SK-N-SH (cell line): ENCODE measurements around the gene SAMD8.

Experiments
- EP300 ChIP-seq, 2 experiments: IDR thresholded peaks; 2 replicates each; pipeline versions ENCODE4 v1.4.0 to v1.6.1; 2012; ENCODE audit warnings: borderline replicate concordance in 1 of 2, low read depth in 1 of 2, low read length in 1 of 2
- TF ChIP-seq, protein P1 (sequence below): IDR thresholded peaks from 2 replicates; pipeline ENCODE4 v1.4.0; 2012; ENCODE audit warnings: low read depth, borderline replicate concordance

DNA sequence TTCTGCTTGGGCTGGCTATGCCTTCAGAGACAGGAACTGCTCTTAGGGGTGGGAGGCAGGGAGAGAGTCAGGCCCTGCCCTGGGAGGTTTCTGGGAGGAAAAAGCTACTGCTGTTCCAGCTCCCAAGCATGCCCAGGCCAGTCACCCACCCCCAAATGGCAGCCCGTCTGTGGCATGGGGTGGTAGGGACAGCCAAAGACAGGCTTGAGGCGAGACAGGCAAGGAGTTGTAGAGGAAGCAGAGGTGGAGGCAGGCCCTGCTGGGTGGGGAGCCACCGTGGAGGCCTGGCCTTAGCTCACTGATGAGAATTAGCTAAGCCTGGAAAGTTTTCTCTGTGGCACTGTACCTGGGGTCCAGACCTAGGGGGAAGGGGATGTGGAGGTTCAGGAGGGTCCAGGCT is 6.6 kb upstream of the SAMD8 start:
- TF ChIP-seq, protein P1, sequence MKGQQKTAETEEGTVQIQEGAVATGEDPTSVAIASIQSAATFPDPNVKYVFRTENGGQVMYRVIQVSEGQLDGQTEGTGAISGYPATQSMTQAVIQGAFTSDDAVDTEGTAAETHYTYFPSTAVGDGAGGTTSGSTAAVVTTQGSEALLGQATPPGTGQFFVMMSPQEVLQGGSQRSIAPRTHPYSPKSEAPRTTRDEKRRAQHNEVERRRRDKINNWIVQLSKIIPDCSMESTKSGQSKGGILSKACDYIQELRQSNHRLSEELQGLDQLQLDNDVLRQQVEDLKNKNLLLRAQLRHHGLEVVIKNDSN: no peak
- no peak for TF ChIP-seq EP300 (IDR thresholded peaks at IDR 0.05; ENCODE audit: borderline replicate concordance in 1 of 2, low read depth in 1 of 2, low read length in 1 of 2)
